ENCODE measurements around the gene KLHL20. TPM values are rescaled to one million over a fixed set of nuclear protein-coding genes. Genes with fewer than 3 reads are reported as not detected.

Gene KLHL20
- total and polyA plus RNA-seq, 2 of the 8 experiments (the other 6 are each of a cell fraction or from before 2014, with no cell fraction given) = 4.9 to 12.3 TPM

GRCh38 chr1:173757666-173758065, 42.9 kb downstream of the KLHL20 start (continued):
- TF ChIP-seq CHD7 (IDR thresholded peaks at IDR 0.05; ENCODE audit: insufficient replicate concordance, low read length) = no peak
- TF ChIP-seq GABPA (IDR thresholded peaks at IDR 0.05; ENCODE audit: borderline replicate concordance, insufficient read depth, low read length) = no peak
- no peak for TF ChIP-seq POU5F1 (IDR thresholded peaks at IDR 0.05; ENCODE audit: low read depth, low read length)
- no peak for TF ChIP-seq KDM4A (IDR thresholded peaks at IDR 0.05; ENCODE audit: low read depth, low read length, severe bottlenecking)
- TF ChIP-seq BCL11A (IDR thresholded peaks at IDR 0.05; ENCODE audit: low read depth in 2 of 2, low read length in 2 of 2) = no peak
- TF ChIP-seq CBX5 (IDR thresholded peaks at IDR 0.05; ENCODE audit: low read depth, low read length) = no peak
- TF ChIP-seq, protein P1, sequence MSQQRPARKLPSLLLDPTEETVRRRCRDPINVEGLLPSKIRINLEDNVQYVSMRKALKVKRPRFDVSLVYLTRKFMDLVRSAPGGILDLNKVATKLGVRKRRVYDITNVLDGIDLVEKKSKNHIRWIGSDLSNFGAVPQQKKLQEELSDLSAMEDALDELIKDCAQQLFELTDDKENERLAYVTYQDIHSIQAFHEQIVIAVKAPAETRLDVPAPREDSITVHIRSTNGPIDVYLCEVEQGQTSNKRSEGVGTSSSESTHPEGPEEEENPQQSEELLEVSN (IDR thresholded peaks at IDR 0.05) = no peak
- TF ChIP-seq POLR2AphosphoS5 (IDR thresholded peaks at IDR 0.05; ENCODE audit: low read depth, low read length) = no peak
- TF ChIP-seq PHF8 (conservative IDR thresholded peaks at IDR 0.05; ENCODE audit: low read depth, low read length) = no peak
- no peak for TF ChIP-seq BRCA1 (IDR thresholded peaks at IDR 0.05; ENCODE audit: low read depth, low read length)
- TF ChIP-seq ZNF274 (IDR thresholded peaks at IDR 0.05; ENCODE audit: borderline replicate concordance, extremely low read depth, low read length) = no peak

Measured in H1 (cell line).